WI38 (cell line): ENCODE results near the gene RSPH10B.
A peak's percentile ranks its signal among the peaks of the same experiment; 100 is the strongest.
"Not testable (repeated sequence)": the region's sequence is repeated elsewhere in the genome, so short reads cannot be mapped to it uniquely, and the experiment has no call there.

Source experiments
- H3K4me3 ChIP-seq: 2 replicates; pipeline ENCODE4 v1.5.1; 2011; ENCODE audit warnings: low read depth, mild to moderate bottlenecking, control low read depth, low read length
- TF ChIP-seq, protein P1 (sequence below): IDR thresholded peaks from 2 replicates; pipeline ENCODE4 v1.5.1; 2012; ENCODE audit warnings: low read depth, mild to moderate bottlenecking, control low read depth, low read length

The RSPH10B gene

GRCh38 chr7:5970347-5970911 is at the start of gene RSPH10B:
RSPH10B (minus strand) TSS chr7:5970689; CDS start chr7:5967116, 3,573 bp downstream.
- not testable (repeated sequence) for H3K4me3 ChIP-seq

- H3K4me3 ChIP-seq = no peak overlapping the region
- TF ChIP-seq, protein P1, sequence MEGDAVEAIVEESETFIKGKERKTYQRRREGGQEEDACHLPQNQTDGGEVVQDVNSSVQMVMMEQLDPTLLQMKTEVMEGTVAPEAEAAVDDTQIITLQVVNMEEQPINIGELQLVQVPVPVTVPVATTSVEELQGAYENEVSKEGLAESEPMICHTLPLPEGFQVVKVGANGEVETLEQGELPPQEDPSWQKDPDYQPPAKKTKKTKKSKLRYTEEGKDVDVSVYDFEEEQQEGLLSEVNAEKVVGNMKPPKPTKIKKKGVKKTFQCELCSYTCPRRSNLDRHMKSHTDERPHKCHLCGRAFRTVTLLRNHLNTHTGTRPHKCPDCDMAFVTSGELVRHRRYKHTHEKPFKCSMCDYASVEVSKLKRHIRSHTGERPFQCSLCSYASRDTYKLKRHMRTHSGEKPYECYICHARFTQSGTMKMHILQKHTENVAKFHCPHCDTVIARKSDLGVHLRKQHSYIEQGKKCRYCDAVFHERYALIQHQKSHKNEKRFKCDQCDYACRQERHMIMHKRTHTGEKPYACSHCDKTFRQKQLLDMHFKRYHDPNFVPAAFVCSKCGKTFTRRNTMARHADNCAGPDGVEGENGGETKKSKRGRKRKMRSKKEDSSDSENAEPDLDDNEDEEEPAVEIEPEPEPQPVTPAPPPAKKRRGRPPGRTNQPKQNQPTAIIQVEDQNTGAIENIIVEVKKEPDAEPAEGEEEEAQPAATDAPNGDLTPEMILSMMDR = no peak
These were observed 46.1 kb upstream of the RSPH10B start for GRCh38 chr7:6016653-6016966.

- TF ChIP-seq, protein P1 = no peak
- H3K4me3 ChIP-seq = no peak overlapping the region
These were observed 45.6 kb upstream of the RSPH10B start for GRCh38 chr7:6015917-6016652.

DNA sequence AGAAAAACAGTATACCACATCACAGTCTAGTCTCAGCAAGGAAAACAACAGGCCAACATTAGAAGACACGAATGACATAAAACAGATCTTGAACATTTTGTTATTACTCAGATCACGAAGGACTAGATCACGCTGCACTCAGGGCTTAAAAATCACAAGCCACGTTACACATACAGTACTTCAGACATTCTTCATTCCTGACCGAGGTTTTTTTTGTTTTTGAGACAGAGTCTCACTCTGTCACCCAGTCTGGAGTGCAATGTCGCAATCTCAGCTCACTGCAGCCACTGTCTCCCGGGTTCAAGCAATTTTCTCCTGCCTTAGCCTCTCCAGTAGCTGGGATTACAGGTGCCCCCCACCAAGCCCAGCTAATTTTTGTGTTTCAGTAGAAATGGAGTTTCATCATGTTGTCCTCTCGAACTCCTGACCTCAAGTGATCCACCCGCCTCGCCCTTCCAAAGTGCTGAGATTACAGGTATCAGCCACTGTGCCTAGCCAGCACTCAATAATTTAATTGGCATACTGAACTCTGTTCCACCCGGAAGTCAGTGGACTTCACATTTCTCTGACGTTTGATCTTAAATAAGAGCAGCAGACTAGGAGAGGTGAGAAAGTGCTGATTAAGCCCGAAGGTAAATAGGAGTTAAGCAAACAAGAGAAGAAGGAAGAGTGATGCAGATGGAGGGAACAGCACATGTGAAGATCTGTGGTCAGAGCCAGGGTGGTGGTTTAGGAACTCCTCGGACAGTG is 42.0 kb upstream of the RSPH10B start:
- H3K4me3 ChIP-seq = no peak overlapping the region
- TF ChIP-seq, protein P1 = no peak

GRCh38 chr7:6011541-6011940 is 41.1 kb upstream of the RSPH10B start:
- TF ChIP-seq, protein P1 = no peak
- no peak overlapping the region for H3K4me3 ChIP-seq

GRCh38 chr7:6010370-6010769 is 39.9 kb upstream of the RSPH10B start:
- H3K4me3 ChIP-seq = peak overlapping the region; percentile 83

DNA sequence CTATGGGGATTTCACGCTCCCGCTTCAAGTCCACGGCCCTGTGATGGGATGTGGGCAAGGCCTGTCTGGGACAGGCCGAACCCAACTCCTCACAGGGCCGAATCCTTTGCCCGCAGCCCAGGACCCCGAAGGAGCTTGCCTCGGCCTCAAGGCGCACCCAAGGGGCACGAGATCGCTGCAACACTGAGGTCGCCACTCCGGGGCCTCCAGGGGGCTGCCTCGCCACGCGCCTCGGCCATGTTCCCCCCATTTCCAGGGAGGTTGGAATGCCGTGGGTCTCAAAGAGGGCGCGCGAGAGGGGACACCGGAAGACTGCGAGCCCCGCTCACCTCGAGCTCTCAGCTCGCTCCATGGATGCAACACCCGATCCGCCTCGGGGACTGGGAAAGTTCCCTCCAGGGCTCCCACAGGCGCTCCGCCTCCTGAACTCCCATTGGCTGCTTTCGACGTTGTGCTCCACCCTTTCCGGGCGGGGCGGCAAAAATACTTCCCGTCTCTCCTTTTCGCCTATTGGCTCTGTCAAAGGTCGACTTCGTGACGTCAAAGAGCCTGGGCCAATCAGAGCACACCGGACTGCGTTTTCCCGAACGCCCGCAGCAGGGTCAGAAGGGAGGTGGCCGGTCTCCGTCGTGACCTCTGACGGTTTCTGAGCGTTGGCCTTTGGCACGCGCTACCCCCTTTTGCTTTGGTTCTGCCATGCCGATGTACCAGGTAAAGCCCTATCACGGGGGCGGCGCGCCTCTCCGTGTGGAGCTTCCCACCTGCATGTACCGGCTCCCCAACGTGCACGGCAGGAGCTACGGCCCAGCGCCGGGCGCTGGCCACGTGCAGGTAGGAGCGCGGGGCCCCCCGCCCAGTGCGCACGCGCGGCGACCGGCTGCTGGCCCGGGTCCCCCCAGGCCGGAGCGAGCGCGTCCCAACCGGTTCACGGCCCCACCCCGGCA is 38.5 kb upstream of the RSPH10B start, which contains the start of the genes AIMP2 and PMS2:
TSS of gene AIMP2 (plus strand) at position 605 of the 944 bp plus-strand sequence. CDS start at position 697, 92 bp downstream.
TSS of gene PMS2 (minus strand) at position 382 of the 944 bp plus-strand sequence. CDS start at position 352, 30 bp downstream.
- H3K4me3 ChIP-seq = peak within 1 kb of the TSS; percentile 83
- TF ChIP-seq, protein P1 = no peak

DNA sequence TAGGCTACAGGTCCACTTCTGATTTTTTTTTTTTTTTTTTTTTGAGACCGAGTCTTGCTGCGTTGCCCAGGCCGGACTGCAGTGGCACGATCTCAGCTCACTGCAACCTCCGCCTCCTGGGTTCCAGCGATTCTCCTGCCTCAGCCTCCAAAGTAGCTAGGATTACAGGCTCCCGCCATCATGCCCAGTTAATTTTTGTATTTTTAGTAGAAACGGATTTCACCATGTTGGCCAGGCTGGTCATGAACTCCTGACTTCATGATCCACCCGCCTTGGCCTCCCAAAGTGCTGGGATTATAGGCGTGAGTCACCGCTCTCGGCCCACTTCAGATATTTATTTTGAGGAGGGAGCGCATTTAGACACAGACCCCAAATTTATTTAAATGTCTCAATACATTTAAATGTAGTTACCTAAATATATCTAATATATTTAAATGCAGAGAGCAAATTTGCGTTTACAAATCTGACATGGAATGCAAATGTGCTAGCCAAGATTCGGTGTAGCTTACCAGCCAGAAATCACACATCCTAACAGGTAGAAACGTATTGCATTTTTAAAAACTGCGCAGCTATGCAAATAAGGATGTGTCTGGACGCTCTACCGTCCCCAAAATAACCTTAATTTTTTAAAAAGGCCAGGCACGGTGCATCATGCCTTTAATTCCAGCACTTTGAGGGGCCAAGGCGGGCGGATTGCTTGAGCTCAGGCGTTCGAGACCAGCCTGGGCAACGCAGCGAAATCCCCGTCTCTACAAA is 37.5 kb upstream of the RSPH10B start:
- H3K4me3 ChIP-seq = peak overlapping the region; percentile 83
